Stimulated activated memory B cell treated with anti-CD40 and anti-IgM and Interleukin-4, amounts not matched to agents 10 μg/mL and 1 μg/mL and 100 μg/mL, for 72 hours (primary cell): ENCODE data around the gene GUCY2D.

Experiments used
- ATAC-seq: fragments of 150-1000 bp; cut with Tn5 transposase; 2 replicates; pipeline ENCODE4 v1.10.0; 2021
- H3K27ac Mint-ChIP-seq: one replicate; pipeline ENCODE4 v1.8.0; 2022; ENCODE audit warnings: mild to moderate bottlenecking, mixed read lengths
- H3K27me3 Mint-ChIP-seq: one replicate; pipeline ENCODE4 v1.8.0; 2022; ENCODE audit warnings: mixed read lengths
- H3K36me3 Mint-ChIP-seq: one replicate; pipeline ENCODE4 v1.8.0; 2022; ENCODE audit warnings: mixed read lengths
- H3K4me1 Mint-ChIP-seq: one replicate; pipeline ENCODE4 v1.8.0; 2022; ENCODE audit warnings: mixed read lengths
- H3K4me3 Mint-ChIP-seq: one replicate; pipeline ENCODE4 v1.8.0; 2022; ENCODE audit warnings: mild to moderate bottlenecking, moderate library complexity, mixed read lengths
- H3K9me3 Mint-ChIP-seq: one replicate; pipeline ENCODE4 v1.8.0; 2022; ENCODE audit warnings: mixed read lengths

The GUCY2D gene

DNA sequence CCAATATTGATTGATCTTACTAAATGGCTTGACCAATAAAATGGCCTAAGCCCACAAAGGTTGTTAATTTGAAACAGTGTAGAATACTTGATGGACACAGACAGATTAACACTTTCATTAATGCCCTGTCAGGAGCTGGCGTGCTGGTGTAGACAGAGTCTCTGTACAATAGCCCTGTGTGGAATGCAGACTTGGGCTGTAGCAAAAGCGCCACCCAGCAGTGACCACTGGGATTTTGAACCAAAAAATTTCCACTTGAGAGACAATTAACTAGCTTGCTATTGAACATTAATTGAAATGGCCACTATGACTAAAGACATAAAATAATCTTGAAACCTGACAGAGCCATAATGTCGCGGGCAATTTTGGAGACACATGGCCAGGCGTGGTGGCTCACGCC is 19.7 kb upstream of the GUCY2D start:
- no peak overlapping the region for H3K4me3 Mint-ChIP-seq
- H3K4me1 Mint-ChIP-seq = no peaks in the 10 kb centered on the region
- peaks cover 53% of the 10 kb centered on the region for H3K27me3 Mint-ChIP-seq
- H3K36me3 Mint-ChIP-seq = no peaks in the 10 kb centered on the region
- no peak for ATAC-seq
- no peaks in the 10 kb centered on the region for H3K9me3 Mint-ChIP-seq
- H3K27ac Mint-ChIP-seq = no peak overlapping the region

DNA sequence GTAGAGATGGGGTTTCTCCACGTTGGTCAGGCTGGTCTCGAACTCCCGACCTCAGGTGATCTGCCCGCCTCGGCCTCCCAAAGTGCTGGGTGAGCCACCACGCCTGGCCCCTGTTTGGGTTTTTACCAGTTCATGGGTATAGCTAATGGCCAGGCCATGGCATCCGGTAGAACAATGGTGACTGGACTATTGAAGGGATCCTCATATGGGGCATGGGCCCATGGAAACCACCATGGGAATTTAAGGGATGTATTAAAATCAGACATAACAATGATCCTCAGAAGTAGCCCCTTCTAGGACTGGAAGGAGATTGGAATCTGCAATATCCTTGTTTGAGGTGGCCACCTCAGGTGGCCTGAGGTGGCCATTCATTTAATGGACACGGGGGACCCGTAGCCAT is 17.5 kb upstream of the GUCY2D start:
- Mint-ChIP-seq H3K36me3 (no peaks in the 10 kb centered on the region), H3K4me1 (peaks cover 11% of the 10 kb centered on the region), H3K9me3 (no peaks in the 10 kb centered on the region), H3K27me3 (peaks cover 57% of the 10 kb centered on the region), H3K27ac (no peak overlapping the region), H3K4me3 (no peak overlapping the region)
- no peak for ATAC-seq

DNA sequence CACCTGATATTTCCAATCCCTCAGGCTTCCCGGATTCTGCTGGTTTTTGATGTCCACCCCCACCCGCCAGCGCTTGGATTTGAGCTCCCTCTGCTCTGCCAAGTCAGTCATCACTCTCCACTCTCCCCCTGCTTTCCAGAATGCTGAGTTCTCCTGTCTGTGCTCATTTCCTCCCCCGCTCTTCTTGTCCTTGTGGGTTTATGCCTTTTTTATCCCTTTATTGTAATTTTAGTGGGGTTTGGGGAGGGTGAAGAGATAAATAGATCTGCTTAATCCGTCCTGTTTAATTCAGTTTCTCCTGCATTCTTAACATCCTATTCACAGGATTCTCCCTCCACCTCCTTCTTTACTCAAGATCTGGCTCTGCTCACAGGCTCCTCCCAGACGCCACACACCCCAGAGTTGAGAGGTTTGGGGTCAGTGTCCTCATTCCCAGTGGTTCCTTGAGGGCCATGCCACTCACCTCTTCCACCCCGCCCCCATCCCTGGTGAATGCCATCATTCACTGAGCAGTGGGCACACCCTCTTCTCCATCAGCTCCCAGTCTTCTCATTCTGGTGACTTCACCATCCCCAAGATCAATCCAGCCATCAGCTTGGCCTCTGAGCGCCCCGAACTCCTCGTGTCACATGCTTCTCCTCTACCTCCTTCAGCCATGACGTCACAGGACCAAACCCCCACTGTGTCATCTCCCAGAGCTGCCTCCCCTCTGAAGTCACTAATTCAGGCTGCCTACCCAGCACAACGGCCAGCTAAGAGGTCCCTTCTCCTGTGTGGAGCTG is 15.1 kb upstream of the GUCY2D start:
- H3K4me1 Mint-ChIP-seq = peaks cover 20% of the 10 kb centered on the region
- no peak overlapping the region for H3K4me3 Mint-ChIP-seq
- H3K9me3 Mint-ChIP-seq = no peaks in the 10 kb centered on the region
- no peaks in the 10 kb centered on the region for H3K36me3 Mint-ChIP-seq
- no peak overlapping the region for H3K27ac Mint-ChIP-seq
- ATAC-seq = no peak
- H3K27me3 Mint-ChIP-seq = peaks cover 48% of the 10 kb centered on the region

DNA sequence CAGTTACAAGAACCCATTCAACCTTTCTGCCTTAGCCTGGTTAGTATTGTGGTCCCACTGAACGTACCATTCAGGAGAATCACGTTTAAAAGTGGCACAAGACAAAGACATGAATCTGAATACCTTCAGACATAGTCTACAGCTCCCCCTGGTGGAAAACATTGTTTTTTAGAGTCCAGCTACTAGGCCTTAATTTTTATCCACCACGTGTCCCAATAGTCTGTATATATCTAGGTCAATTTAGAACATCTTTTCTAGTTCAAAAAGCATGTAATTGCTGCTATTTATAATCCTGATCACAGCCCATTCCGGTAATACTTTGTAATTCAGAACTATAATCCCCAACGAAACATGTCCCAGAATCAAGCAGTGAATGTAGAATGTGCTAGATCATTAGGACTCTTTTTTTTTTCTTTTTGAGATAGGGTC is 13.7 kb upstream of the GUCY2D start:
- peak; percentile 63 for ATAC-seq
- no peaks in the 10 kb centered on the region for H3K36me3 Mint-ChIP-seq
- H3K27ac Mint-ChIP-seq = peak overlapping the region; percentile 68
- H3K4me3 Mint-ChIP-seq = peak overlapping the region; percentile 7
- peaks cover 20% of the 10 kb centered on the region for H3K4me1 Mint-ChIP-seq
- H3K27me3 Mint-ChIP-seq = peaks cover 35% of the 10 kb centered on the region
- H3K9me3 Mint-ChIP-seq = no peaks in the 10 kb centered on the region

DNA sequence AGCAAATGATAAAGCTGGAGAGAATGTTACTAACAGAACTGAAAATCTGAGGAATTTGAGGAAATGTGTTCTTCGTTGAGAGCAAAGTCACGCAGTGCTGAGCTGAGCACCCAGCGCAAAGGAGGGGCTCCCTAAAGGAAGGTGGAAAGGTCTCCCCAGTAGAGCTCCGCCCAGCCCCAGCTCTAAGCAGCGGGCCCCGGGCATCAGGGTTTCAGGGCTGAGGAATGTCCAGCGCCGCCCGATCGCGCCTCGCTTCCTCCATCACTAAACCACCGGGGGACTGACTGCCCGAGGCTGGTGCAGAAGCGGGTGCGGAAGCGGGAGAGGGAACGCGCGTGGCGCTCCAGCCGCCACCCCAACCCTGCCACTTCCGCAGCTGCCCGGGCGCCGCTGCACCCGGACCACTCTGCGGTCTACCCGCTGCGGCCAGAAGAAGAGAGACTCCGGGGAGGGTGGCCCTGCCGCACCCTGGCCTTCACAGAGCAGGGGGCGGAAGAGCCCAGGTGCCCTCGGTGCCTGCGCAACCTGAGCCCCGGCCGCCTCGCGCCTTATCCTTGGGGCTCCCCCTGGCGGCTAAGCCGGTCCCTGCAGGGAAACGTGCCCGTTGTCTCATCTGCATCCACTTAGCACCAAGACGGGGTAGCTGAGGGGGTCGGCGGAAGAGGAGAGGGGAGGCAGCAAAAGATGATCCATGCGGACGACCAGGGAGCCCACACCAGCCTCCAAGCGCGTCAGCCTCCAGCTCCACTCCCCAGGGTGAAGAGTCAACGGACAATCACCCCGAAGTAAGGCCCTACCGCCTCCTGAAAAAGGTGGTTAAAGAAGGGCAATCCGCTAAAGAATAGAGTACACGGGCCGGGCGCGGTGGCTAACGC is 12.4 kb upstream of the GUCY2D start:
- Mint-ChIP-seq H3K4me1 (peaks cover 20% of the 10 kb centered on the region), H3K27me3 (peaks cover 28% of the 10 kb centered on the region), H3K27ac (peak overlapping the region; percentile 68), H3K36me3 (no peaks in the 10 kb centered on the region), H3K4me3 (peak overlapping the region; percentile 74), H3K9me3 (no peaks in the 10 kb centered on the region)
- ATAC-seq = peak; percentile 96

DNA sequence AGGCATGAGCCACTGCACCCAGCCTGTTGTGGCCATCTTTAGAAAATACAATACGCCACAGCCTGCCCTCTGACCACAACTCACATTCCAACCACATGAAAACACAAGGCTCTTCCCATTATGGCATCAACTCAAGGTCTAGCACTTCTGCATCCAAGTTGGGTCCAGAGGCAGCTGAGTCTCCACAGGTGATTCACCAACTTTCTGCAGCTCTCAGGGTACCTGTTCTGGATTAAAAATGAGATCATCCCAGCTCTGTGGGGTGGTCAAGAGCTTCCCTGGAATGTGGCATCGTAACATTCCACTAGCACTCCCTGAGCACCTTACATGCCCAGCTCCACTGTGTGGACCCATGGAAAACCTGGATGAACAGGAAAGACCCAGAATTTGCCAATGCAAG is 9.9 kb upstream of the GUCY2D start:
- Mint-ChIP-seq H3K4me3 (no peak overlapping the region), H3K27me3 (peaks cover 19% of the 10 kb centered on the region), H3K4me1 (peaks cover 26% of the 10 kb centered on the region), H3K9me3 (no peaks in the 10 kb centered on the region), H3K36me3 (no peaks in the 10 kb centered on the region), H3K27ac (no peak overlapping the region)
- no peak for ATAC-seq

DNA sequence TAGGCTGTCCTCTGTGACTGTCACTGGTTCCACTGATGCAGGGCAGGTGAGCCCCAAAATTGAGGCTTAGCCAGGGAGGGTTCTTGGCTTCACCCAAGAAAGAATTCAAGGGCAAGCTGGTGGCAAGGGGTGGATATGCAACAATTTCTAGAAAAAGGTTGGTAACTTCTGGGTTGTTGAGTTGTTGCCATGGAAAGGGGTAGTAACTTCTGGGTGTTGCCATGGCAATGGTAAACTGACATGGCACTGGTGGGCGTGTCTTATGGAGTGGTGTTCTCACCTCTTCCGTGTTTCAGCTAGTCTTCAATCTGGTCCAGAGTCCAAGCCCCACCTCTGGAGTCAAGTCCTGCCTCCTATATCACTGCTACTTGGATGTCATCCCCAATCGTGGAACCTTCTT is 9.5 kb upstream of the GUCY2D start:
- Mint-ChIP-seq H3K9me3 (no peaks in the 10 kb centered on the region), H3K36me3 (no peaks in the 10 kb centered on the region), H3K27ac (no peak overlapping the region), H3K4me3 (no peak overlapping the region), H3K27me3 (peaks cover 17% of the 10 kb centered on the region), H3K4me1 (peaks cover 27% of the 10 kb centered on the region)
- ATAC-seq = no peak

DNA sequence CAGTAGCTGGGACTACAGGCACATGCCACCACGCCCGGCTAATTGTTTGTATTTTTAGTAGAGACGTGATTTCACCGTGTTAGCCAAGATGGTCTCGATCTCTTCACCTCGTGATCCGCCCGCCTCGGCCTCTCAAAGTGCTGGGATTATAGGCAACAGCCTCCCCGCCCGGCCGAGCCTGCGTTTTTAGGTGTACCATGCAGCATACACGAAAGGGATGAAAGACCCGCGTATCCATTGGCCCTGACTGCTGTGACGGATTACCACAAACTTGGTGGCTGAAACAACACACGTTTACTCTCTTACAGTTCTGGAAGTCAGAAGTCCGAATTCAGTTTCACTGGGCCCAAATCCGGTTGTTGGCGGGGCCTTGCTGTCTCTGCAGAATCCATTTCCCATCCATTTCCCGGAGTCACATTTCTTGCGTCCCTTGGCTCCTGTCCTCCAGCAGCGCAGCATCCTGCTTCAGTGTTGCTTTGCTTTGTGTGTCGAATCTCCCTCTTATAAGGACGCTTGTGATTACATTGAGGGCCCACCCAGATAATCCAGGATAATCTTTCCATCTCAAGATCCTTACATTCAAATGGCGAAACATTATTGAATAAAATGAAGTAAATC is 8.3 kb upstream of the GUCY2D start:
- no peak for ATAC-seq
- Mint-ChIP-seq H3K36me3 (no peaks in the 10 kb centered on the region), H3K4me3 (no peak overlapping the region), H3K27me3 (peaks cover 19% of the 10 kb centered on the region), H3K4me1 (peaks cover 23% of the 10 kb centered on the region), H3K9me3 (no peaks in the 10 kb centered on the region), H3K27ac (no peak overlapping the region)

DNA sequence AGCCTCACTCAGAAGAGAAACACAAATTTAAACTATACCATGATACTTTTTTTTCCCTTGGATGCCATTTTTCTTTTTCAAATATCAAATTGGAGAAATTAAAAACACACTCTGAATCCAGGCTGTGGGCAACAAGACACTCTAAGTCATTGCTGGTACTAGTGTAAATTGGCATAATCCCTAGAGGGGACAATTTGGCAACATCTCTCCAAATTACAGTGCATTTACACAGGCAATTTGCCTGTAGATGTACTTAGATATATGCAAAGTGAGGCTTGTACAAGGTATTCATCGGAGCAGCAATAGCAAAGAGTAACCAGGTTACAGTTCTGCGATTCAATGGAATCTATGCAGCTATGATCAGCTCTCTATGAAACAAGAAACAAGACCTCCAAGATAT is 6.7 kb upstream of the GUCY2D start:
- no peaks in the 10 kb centered on the region for H3K9me3 Mint-ChIP-seq
- peaks cover 9% of the 10 kb centered on the region for H3K4me1 Mint-ChIP-seq
- ATAC-seq = no peak
- no peak overlapping the region for H3K27ac Mint-ChIP-seq
- peaks cover 28% of the 10 kb centered on the region for H3K27me3 Mint-ChIP-seq
- H3K36me3 Mint-ChIP-seq = no peaks in the 10 kb centered on the region
- H3K4me3 Mint-ChIP-seq = no peak overlapping the region

DNA sequence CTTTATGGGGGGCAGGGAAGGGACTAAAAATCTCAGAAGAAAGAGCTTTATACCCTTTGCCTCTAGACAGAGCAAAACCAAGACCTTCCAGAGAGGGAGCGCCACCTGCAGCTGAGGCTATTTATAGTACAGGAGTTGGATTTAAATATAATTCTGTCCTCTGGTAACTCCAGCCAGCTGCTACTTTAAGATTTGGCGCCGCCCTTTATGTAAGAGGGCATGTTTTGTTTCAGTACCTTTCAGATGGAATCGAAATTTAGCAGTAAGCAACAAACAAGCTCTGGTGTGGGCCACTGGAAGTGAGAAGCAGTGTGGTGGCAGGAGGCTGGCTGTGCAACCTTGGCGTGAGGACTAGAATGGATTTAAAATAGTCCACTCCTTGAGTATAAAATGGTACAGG is 5.2 kb upstream of the GUCY2D start:
- Mint-ChIP-seq H3K4me1 (peaks cover 13% of the 10 kb centered on the region), H3K4me3 (no peak overlapping the region), H3K36me3 (no peaks in the 10 kb centered on the region), H3K27me3 (peaks cover 42% of the 10 kb centered on the region), H3K9me3 (no peaks in the 10 kb centered on the region), H3K27ac (no peak overlapping the region)
- no peak for ATAC-seq

DNA sequence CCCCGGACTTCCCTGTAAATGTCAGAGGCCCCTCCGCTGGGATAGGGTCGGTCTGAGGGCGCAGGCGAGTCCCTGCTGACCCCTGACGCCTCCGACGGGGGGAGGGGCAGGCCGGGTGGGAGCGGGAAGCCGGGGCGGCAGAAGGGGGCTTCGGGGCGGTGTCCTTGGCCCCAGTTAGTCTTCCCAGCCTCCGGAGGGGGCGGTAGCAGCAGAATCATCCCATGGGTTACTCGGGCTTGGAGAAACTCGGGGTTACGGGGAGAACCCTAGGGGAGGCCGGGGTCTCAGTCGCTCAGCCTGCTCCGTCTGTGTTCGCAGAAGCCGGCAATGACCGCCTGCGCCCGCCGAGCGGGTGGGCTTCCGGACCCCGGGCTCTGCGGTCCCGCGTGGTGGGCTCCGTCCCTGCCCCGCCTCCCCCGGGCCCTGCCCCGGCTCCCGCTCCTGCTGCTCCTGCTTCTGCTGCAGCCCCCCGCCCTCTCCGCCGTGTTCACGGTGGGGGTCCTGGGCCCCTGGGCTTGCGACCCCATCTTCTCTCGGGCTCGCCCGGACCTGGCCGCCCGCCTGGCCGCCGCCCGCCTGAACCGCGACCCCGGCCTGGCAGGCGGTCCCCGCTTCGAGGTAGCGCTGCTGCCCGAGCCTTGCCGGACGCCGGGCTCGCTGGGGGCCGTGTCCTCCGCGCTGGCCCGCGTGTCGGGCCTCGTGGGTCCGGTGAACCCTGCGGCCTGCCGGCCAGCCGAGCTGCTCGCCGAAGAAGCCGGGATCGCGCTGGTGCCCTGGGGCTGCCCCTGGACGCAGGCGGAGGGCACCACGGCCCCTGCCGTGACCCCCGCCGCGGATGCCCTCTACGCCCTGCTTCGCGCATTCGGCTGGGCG is 542 bp downstream of the GUCY2D start:
- Mint-ChIP-seq H3K27me3 (peaks cover 63% of the 10 kb centered on the region), H3K4me3 (peak overlapping the region; percentile 69), H3K9me3 (peaks cover 4% of the 10 kb centered on the region), H3K36me3 (no peaks in the 10 kb centered on the region), H3K4me1 (peaks cover 17% of the 10 kb centered on the region), H3K27ac (peak overlapping the region; percentile 10)
- peak; percentile 39 for ATAC-seq

DNA sequence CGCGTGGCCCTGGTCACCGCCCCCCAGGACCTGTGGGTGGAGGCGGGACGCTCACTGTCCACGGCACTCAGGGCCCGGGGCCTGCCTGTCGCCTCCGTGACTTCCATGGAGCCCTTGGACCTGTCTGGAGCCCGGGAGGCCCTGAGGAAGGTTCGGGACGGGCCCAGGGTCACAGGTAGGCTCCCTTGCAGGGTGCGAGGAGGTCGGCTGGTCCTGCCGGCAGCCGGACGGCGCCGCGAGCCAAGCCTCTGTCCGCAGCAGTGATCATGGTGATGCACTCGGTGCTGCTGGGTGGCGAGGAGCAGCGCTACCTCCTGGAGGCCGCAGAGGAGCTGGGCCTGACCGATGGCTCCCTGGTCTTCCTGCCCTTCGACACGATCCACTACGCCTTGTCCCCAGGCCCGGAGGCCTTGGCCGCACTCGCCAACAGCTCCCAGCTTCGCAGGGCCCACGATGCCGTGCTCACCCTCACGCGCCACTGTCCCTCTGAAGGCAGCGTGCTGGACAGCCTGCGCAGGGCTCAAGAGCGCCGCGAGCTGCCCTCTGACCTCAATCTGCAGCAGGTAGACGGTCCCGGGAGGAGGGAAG is 1.3 kb downstream of the GUCY2D start:
- Mint-ChIP-seq H3K4me3 (no peak overlapping the region), H3K9me3 (peaks cover 4% of the 10 kb centered on the region), H3K27ac (no peak overlapping the region), H3K36me3 (no peaks in the 10 kb centered on the region), H3K27me3 (peaks cover 58% of the 10 kb centered on the region), H3K4me1 (peaks cover 17% of the 10 kb centered on the region)
- no peak for ATAC-seq

DNA sequence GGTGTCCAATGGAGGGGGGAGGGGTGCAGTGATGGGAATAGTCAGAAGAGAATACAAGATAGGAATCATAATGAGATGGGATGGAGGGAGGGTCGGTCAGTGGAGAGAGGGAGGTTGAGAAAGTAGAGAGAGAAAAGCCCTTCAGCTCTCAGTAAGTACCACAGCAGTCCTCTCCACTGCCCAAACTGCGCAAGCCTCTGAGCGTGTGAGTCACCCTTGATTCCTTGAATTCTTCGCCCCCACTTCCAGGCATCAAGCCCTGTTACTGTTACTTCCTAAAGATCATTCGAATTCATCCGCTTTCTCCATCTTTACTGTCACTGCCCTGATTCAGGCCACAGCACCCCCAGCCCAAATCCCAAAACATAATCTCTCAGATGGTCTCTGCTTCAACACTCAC is 2.5 kb downstream of the GUCY2D start:
- Mint-ChIP-seq H3K9me3 (peaks cover 4% of the 10 kb centered on the region), H3K4me3 (no peak overlapping the region), H3K27me3 (peaks cover 52% of the 10 kb centered on the region), H3K27ac (no peak overlapping the region), H3K36me3 (no peaks in the 10 kb centered on the region), H3K4me1 (peaks cover 17% of the 10 kb centered on the region)
- no peak for ATAC-seq

DNA sequence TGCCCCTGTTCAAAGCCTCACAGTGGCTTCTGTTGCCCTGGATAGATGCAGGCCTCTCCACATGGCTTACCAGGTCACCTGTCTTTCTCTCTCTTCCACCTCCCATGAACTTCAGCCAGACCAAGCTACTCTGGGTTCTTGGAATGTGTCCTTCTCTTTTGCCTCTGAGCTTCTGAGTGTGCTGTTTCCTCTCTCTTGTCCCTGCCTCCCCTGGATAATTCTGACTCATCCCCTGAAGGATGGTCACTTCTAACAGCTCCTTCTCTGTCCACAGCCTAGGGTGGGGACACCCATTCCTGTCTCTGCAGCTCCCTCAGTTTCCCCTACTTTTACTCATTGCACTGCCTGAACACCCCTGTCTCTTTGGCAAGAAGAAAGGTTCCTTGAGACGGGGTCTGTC is 2.9 kb downstream of the GUCY2D start:
- Mint-ChIP-seq H3K4me3 (no peak overlapping the region), H3K27me3 (peaks cover 48% of the 10 kb centered on the region), H3K27ac (no peak overlapping the region), H3K9me3 (peaks cover 4% of the 10 kb centered on the region), H3K4me1 (peaks cover 17% of the 10 kb centered on the region), H3K36me3 (no peaks in the 10 kb centered on the region)
- ATAC-seq = no peak
